HG02610 (cell line): ENCODE data around the gene UMAD1.
"Not testable (repeated sequence)": the region's sequence is repeated elsewhere in the genome, so short reads cannot be mapped to it uniquely, and the experiment has no call there.

ENCODE experiments used
- ATAC-seq: cut with Tn5 transposase; IDR thresholded peaks from one replicate; pipeline ENCODE4 v1.9.1; 2021; ENCODE audit warnings: mild to moderate bottlenecking, moderate library complexity; ENCODE audit not compliant: unreplicated experiment

Gene UMAD1

DNA sequence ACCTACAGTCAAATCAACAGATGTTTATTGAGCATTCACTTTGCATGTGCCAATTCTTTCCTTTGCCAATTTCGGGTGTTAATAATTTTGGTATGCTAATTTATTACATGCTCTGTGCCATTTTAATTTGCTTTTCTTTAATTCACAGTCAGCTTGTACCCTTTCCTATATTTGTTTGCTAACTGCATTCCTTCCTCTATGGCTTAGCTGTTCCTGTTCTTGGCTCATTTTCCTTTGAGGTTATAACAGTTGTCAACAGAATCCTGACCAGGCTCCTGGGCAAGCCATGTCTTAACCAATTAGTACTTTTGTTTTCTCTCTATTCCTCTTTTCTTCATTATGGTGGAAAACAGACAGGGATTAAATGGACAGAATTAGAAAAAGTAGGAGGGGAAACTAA, 151.5 kb downstream of the UMAD1 start:
- no peak for ATAC-seq

DNA sequence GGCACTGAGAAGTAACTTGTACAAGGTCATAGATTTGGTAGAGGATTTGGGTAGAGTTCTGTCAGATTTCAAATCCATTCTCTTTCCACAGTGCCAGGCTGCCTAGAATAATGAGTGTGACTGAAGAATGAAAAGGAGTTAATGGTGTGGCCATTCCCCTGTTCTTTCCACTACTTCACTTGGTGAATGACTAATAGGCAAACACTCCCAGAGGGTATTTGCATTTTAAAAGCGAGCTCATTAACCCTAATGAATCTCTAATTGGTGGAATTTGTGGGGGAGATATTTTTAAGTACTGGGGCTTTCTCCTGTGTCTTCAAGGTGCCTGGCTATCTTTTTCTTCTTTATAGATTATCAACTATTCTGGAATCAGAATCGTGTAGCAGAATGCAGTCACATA, 152.7 kb downstream of the UMAD1 start:
- ATAC-seq: no peak

- ATAC-seq: no peak
Observed at GRCh38 chr7:7793921-7794320, 153.4 kb downstream of the UMAD1 start.

DNA sequence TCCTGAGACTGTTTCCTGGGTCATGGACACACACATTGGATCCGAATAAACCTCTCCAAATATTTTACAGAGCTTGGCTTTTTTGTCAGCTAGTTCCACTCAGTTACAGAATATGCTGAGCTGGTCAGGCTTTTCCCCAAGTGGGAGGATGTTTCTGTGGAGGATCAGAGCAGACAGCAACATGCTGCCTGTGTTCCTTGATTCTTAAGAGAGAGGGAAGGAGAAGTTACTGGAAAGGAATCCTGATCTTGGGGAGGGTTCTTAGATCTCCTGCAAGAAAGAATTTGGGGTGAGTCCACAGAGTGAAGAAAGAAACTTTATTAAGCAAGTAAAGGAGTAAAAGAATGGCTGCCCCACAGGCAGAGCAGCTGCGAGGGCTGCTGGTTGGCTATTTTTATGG, 154.7 kb downstream of the UMAD1 start:
- ATAC-seq: no peak

DNA sequence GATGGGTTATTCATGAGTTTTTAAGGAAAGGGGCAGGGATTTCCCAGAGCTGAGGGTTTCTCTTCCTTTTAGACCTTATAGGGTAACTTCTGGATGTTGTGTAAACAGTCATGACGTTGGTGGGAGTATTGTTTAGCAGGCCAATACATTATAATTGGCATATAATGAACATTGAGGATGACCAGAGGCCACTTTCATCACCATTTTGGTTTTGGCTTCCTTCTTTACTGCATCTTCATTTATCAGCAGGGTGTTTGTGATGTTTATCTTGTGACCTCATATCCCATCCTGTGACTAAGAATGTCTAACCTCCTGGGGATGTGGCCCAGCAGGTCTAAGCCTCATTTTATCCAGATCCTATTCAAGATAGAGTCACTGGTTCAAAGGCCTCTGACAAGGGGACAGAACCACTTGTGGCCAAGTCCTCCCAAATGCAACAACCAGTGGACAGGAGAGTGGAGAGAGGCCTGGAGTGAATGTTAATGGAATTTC, 155.1 kb downstream of the UMAD1 start:
- ATAC-seq: no peak

GRCh38 chr7:7798510-7798909, 158.0 kb downstream of the UMAD1 start:
- ATAC-seq: peak; percentile 72

DNA sequence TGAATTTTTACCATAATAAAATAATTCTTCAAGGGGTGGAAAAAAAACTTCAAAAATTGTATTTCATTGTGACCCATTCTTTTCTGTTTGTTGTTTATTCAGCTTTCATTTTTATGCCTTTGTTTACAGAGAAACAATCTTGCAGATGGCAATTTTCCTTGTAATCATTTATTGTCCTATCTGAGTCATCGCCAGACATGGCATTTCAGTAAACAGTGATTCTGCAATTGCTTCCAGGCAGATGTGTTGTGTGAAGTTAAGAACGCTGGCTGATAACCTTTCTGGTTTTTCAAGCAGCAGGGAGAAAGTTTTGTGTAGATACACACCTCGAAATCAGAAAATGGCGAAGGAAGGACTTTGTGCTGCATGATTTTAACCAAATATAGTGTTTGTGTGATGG, 158.6 kb downstream of the UMAD1 start:
- no peak for ATAC-seq

DNA sequence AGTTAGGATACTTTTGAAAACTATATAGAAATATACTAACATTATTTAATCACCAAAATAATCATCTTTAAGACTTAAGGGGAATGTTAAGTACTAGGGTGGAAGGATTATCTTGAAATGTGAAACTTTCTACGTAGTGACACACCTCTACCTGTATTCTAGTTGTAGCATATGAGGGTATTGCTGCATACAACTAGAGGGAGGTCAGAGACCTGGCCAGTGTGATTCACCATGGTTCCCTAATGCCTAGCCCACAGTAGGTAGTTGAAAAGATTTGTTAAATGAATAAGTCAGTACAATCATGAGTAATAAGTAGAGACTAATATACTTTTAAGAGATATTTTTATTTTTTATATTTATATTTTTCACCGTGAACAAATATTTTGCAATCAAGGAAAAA, 162.0 kb downstream of the UMAD1 start:
- no peak for ATAC-seq

GRCh38 chr7:7803715-7804178, 163.2 kb downstream of the UMAD1 start:
- no peak for ATAC-seq

- ATAC-seq: not testable (repeated sequence)
Observed at GRCh38 chr7:7804822-7805221, 164.3 kb downstream of the UMAD1 start.

- ATAC-seq: no peak
Observed at GRCh38 chr7:7805511-7806153, 165.1 kb downstream of the UMAD1 start.

GRCh38 chr7:7808156-7808555, 167.6 kb downstream of the UMAD1 start:
- ATAC-seq: no peak

- no peak for ATAC-seq
Observed at GRCh38 chr7:7808626-7809025, 168.1 kb downstream of the UMAD1 start.

DNA sequence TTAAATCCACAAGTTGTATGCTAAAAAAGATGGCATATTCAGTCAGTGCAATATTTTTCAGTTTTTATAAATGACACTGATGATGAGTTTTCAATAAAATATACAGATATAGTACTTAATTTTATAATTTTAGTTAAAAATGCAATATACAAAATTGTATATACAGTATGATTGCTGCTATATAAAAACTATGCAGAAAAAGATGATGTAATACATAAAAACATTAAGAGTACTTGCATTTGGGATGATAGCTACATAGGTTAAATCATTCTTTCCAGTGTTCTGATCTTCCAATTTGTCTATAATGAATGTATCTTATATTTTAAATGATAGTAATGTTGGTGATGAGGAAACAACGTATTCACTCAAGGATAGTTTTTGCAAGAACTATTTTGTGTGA, 169.8 kb downstream of the UMAD1 start:
- ATAC-seq: no peak

GRCh38 chr7:7810826-7811225, 170.3 kb downstream of the UMAD1 start:
- no peak for ATAC-seq

- no peak for ATAC-seq
Observed at GRCh38 chr7:7812112-7812511, 171.6 kb downstream of the UMAD1 start.

GRCh38 chr7:7815395-7815794, 174.8 kb downstream of the UMAD1 start:
- no peak for ATAC-seq

DNA sequence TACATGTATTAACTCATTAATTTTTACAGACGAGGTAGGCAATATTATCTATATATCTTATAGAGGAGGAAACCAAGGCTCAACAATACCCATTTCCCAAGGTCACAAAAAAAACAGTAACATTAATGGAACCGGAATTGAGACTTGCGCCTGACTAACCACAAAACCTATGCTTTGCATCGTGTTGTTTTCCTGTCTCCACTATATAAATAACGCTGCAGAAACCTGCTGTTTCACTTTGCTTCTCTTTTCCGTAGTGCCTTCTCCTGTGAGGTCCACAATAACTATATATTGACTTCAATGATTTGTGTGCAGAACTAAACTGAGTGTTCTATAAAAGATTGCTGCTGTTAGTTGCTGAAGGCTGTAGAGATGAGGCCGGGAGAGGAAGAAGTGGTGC, 175.5 kb downstream of the UMAD1 start:
- peak; percentile 33 for ATAC-seq

- peak; percentile 69 for ATAC-seq
Observed at GRCh38 chr7:7816816-7817536, 176.4 kb downstream of the UMAD1 start.

- no peak for ATAC-seq
Observed at GRCh38 chr7:7817748-7818147, 177.2 kb downstream of the UMAD1 start.

DNA sequence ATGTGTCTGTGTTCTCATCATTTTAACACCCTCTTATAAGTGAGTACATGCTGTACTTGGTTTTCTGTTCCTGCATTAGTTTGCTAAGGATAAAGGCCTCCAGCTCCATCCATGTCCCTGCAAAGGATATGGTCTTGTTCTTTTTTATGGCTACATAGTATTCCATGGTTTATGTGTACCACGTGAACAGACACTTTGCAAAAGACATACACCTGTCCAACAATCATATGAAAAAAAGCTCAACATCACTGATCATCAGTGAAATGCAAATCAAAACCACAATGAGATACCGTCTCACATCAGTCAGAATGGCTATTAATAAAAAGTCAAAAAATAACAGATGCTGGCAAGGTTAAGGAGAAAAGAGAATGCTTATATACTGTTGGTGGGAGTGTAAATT, 177.6 kb downstream of the UMAD1 start:
- not testable (repeated sequence) for ATAC-seq

GRCh38 chr7:7819442-7820247, 179.1 kb downstream of the UMAD1 start:
- ATAC-seq: peak; percentile 36
